ENCODE results near the gene LMO7.

- TF ChIP-seq CTCF (IDR thresholded peaks at IDR 0.05; ENCODE audit: poor library complexity) (no peak), EZH2 (IDR thresholded peaks at IDR 0.05; ENCODE audit: borderline replicate concordance) (no peak), EZH2phosphoT487 (IDR thresholded peaks at IDR 0.05; ENCODE audit: low read depth, severe bottlenecking, unreplicated experiment) (no peak)
These were observed 134.0 kb downstream of the LMO7 start for GRCh38 chr13:75770164-75770563.
